OCI-LY7 (cell line): ENCODE measurements around the gene PRRG2. TPM values are rescaled to one million over a fixed set of nuclear protein-coding genes. Genes with fewer than 3 reads are reported as not detected.

Experiments
- BruUV-seq: library from RNA; stranded (reverse); fragments of 400-500 nt; replicated peaks from 2 replicates; lab custom pipeline; 2021; lab: Mats Ljungman, UMichigan
- CTCF ChIA-PET: fragments of 300-600 bp; sonication (Branson Sonifier 250); formaldehyde crosslinking; loops from one replicate; lab custom pipeline; 2022; ENCODE audit warnings: antibody characterized with exemption; ENCODE audit not compliant: unreplicated experiment; lab: Charles Lee
- POLR2A ChIA-PET: fragments of 300-600 bp; sonication (Branson Sonifier 250); formaldehyde crosslinking; loops from one replicate; lab custom pipeline; 2022; ENCODE audit warnings: antibody characterized with exemption; lab: Charles Lee
- DNase-seq: peaks from one replicate; pipeline ENCODE4 v3.0.0-alpha.2; 2015; ENCODE audit warnings: low spot score
- H2AFZ ChIP-seq: fragments of 200-600 bp; sonication (generic), shearing (Covaris generic); 2 replicates; pipeline ENCODE4 v1.6.1; 2014; ENCODE audit warnings: mild to moderate bottlenecking, antibody characterized with exemption, low read length, moderate library complexity
- H3K27ac ChIP-seq: fragments of 200-600 bp; sonication (generic); 2 replicates; pipeline ENCODE4 v1.5.1; 2014; ENCODE audit warnings: mixed run types, low read depth, mild to moderate bottlenecking, moderate library complexity, low read length, inconsistent platforms; ENCODE audit not compliant: poor library complexity, severe bottlenecking
- H3K36me3 ChIP-seq: fragments of 200-600 bp; sonication (generic); 2 replicates; pipeline ENCODE4 v1.6.1; 2014; ENCODE audit warnings: mild to moderate bottlenecking, antibody characterized with exemption, low read length, moderate library complexity, mixed read lengths; ENCODE audit not compliant: insufficient read depth
- H3K4me1 ChIP-seq: fragments of 200-600 bp; sonication (generic); 2 replicates; pipeline ENCODE4 v1.5.1; 2014; ENCODE audit warnings: mild to moderate bottlenecking, low read length; ENCODE audit not compliant: insufficient read depth, poor library complexity, severe bottlenecking
- H3K4me2 ChIP-seq: fragments of 200-600 bp; sonication (generic); 2 replicates; pipeline ENCODE4 v1.6.1; 2014; ENCODE audit warnings: mild to moderate bottlenecking, low read length
- H3K4me3 ChIP-seq: fragments of 200-600 bp; sonication (generic); 2 replicates; pipeline ENCODE4 v1.5.1; 2014; ENCODE audit warnings: mild to moderate bottlenecking, low read depth, low read length; ENCODE audit not compliant: poor library complexity, severe bottlenecking
- H3K79me2 ChIP-seq: fragments of 200-600 bp; sonication (generic); 2 replicates; pipeline ENCODE4 v1.6.1; 2016; ENCODE audit warnings: low read depth, mild to moderate bottlenecking, low read length, moderate library complexity, mixed read lengths; ENCODE audit not compliant: insufficient read depth
- H3K9me2 ChIP-seq: fragments of 200-600 bp; sonication (generic); 2 replicates; pipeline ENCODE4 v1.6.1; 2016; ENCODE audit warnings: mild to moderate bottlenecking, low read length, mixed read lengths; ENCODE audit not compliant: insufficient read depth
- H3K9me3 ChIP-seq: fragments of 200-600 bp; sonication (generic); 2 replicates; pipeline ENCODE4 v1.6.1; 2014; ENCODE audit warnings: mild to moderate bottlenecking, mixed run types, low read length, mixed read lengths
- H4K20me1 ChIP-seq: fragments of 200-600 bp; sonication (generic); 2 replicates; pipeline ENCODE4 v1.6.1; 2014; ENCODE audit warnings: mild to moderate bottlenecking, antibody characterized with exemption, low read length, moderate library complexity, mixed read lengths; ENCODE audit not compliant: insufficient read depth
- EZH2phosphoT487 ChIP-seq: fragments of 200-600 bp; sonication (generic); IDR thresholded peaks from 2 replicates; pipeline ENCODE4 v1.6.1; 2018; ENCODE audit warnings: low read depth, borderline replicate concordance, mild to moderate bottlenecking, mixed run types, antibody characterized with exemption, low read length, moderate library complexity, mixed read lengths
- intact Hi-C: fragments of 100-400 bp; cut with micrococcal nuclease; formaldehyde crosslinking; loops from one replicate; pipeline ENCODE4 v1.10.0; 2022; ENCODE audit not compliant: unreplicated experiment
- total RNA-seq, 2 experiments: library from RNA; depleted of rRNA in 1 of 2; stranded (reverse); fragments of >200 nt in 1 of 2; shearing (Covaris generic) in 1 of 2; gene quantifications; 2 replicates each; pipeline ENCODE4 v1.2.3, GENCODE V29; 2014 to 2022
- TF ChIP-seq, protein P1 (sequence below): fragments of 200-600 bp; sonication (generic); conservative IDR thresholded peaks from 2 replicates; pipeline ENCODE4 v1.5.1; 2014; ENCODE audit warnings: mild to moderate bottlenecking, antibody characterized with exemption, low read length, moderate library complexity, mixed read lengths

Gene PRRG2
- total RNA-seq, 2 experiments from 2014 or later, result 2.4 to 2.7 TPM

DNA sequence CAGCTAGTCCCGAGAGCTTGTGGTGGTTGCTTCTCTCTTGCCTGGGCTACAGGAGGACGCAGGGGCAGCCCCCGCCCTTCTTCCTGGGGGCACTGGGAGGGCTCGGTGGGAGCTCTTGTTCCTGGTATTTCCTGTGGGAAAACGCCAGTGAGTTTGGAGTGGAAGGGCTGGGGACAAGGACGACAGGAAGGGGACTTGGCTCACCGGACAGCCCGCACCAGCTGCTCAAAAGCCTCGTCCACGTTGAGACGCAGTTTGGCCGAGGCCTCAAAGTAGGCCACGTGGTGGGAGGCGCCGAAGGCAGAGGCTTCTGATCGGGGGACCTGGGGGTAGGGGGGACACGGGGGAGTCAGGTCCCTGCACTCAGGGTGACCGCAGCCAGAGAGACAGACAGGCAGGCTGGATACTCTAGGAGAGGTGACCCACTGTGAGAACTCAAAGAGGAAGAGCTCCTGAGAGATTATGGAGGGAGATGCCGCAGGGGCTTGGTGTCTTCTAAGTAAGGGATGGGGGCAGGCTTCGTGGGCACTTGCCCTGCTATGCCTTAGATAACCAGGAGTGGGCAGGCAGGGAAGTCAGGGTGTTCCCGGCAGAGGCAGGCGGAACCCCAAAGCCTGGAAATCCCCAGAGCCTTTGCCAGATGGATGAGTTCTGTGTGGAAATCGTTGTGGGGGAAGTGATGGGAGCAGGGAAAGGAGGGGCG, 54.6 kb downstream of the PRRG2 start:
- intact Hi-C loops, result no loop called here

DNA sequence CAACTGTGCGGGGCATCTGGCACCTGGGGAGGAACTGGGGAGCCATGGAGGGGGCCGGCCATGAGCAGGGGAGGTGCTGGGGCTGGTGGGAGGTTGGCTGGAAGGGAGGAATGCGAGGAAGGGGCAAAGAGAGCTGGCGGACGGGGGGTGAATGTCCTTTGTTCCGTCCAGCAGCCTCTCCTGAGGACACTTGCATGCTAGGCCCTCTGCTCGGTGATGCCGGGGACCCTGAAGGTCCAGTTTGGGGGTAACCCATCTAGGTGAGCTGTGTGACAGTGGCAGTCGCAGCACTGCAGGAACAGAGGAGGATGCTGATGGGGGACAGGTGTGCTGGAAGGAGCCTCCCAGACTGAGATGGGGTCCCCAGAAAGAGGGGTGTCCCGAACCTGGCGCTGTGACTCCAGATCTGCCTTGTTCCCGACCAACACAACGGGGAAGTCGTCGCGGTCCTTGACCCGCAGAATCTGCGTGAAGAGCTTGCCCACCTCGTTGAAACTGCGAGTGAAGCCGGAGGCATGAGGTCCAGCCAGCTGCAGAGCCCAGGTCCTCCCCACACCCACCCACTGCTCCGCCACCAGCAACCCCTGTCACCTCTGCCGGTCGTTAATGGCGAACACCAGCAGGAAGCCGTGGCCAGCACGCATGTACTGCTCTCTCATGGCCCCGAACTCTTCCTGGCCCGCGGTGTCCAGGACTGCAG, 55.3 kb downstream of the PRRG2 start:
- no peaks in the 10 kb centered on the region for H3K36me3 ChIP-seq
- H3K4me3 ChIP-seq, result no peak overlapping the region
- DNase-seq, result no peak
- 0 out of 2 replicates have a peak, but pooled peaks cover 5% of the 10 kb centered on the region for H3K79me2 ChIP-seq
- no peak overlapping the region for H3K4me2 ChIP-seq
- BruUV-seq, result no TSS peak
- peaks cover 7% of the 10 kb centered on the region for H3K4me1 ChIP-seq
- no peak overlapping the region for H2AFZ ChIP-seq
- H3K9me2 ChIP-seq, result no peaks in the 10 kb centered on the region
- no peaks in the 10 kb centered on the region for H3K9me3 ChIP-seq
- no peak overlapping the region for H3K27ac ChIP-seq
- TF ChIP-seq, protein P1, sequence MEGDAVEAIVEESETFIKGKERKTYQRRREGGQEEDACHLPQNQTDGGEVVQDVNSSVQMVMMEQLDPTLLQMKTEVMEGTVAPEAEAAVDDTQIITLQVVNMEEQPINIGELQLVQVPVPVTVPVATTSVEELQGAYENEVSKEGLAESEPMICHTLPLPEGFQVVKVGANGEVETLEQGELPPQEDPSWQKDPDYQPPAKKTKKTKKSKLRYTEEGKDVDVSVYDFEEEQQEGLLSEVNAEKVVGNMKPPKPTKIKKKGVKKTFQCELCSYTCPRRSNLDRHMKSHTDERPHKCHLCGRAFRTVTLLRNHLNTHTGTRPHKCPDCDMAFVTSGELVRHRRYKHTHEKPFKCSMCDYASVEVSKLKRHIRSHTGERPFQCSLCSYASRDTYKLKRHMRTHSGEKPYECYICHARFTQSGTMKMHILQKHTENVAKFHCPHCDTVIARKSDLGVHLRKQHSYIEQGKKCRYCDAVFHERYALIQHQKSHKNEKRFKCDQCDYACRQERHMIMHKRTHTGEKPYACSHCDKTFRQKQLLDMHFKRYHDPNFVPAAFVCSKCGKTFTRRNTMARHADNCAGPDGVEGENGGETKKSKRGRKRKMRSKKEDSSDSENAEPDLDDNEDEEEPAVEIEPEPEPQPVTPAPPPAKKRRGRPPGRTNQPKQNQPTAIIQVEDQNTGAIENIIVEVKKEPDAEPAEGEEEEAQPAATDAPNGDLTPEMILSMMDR, result no peak
- TF ChIP-seq EZH2phosphoT487, result no peak
- CTCF ChIA-PET, result no interaction called here
- POLR2A ChIA-PET, result no interaction called here
- no peaks in the 10 kb centered on the region for H4K20me1 ChIP-seq
- intact Hi-C loops, result no loop called here

More for the DNA sequence above, 54.6 kb downstream of the PRRG2 start:
- no peaks in the 10 kb centered on the region for H3K79me2 ChIP-seq
- no peak overlapping the region for H3K4me3 ChIP-seq
- no peaks in the 10 kb centered on the region for H4K20me1 ChIP-seq
- H3K36me3 ChIP-seq, result no peaks in the 10 kb centered on the region
- no peak overlapping the region for H3K27ac ChIP-seq
- POLR2A ChIA-PET, result no interaction called here
- H3K9me2 ChIP-seq, result no peaks in the 10 kb centered on the region
- CTCF ChIA-PET, result no interaction called here
- no TSS peak for BruUV-seq
- no peak for TF ChIP-seq EZH2phosphoT487
- TF ChIP-seq, protein P1, result no peak
- no peaks in the 10 kb centered on the region for H3K9me3 ChIP-seq
- no peak overlapping the region for H3K4me2 ChIP-seq
- peaks cover 7% of the 10 kb centered on the region for H3K4me1 ChIP-seq
- H2AFZ ChIP-seq, result no peak overlapping the region
- DNase-seq, result no peak
